ENCODE measurements around the gene TNFSF10.

Gene TNFSF10

DNA sequence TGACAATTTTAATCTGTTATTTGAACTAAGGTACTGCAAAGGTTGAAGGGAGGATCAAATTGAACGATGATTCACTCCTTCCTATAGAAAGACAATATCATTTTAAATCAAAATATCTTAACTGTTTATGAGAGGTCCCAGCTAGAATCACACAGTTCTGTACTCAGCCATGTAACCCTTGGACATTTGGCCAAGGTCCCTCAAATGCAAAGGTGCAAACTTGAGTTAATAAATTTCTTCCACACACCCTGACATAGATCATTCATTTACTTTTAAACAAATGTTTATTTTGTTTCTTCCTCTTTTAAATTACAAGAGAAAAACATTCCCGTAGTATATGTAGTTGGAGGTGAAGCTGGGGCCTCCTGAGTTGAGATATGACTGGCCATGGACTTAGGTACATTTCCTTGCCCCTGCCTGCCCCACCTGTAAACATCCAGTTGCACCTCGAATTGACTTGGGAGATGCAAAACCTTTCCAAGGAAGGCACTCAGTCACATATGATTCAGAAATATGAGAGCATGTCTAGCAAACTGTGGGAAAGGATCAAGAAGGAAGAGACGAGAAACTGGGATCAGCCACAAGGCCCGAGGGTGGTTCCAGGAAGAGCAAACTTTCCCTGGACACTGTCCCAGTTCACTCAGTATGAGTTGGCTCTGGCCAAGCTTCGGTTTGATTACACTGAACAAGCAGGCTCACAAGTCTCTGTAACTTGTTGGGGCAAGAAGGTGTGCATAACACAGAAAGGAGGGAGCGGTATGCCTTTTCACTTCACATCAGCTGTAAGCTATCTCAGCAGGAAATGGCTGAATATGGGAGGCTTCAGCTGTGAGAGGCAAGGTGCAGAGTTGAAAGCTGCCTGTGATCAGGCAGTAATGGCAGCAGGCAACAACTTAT, 6.7 kb downstream of the TNFSF10 start:
- DNase-seq = no peak

DNA sequence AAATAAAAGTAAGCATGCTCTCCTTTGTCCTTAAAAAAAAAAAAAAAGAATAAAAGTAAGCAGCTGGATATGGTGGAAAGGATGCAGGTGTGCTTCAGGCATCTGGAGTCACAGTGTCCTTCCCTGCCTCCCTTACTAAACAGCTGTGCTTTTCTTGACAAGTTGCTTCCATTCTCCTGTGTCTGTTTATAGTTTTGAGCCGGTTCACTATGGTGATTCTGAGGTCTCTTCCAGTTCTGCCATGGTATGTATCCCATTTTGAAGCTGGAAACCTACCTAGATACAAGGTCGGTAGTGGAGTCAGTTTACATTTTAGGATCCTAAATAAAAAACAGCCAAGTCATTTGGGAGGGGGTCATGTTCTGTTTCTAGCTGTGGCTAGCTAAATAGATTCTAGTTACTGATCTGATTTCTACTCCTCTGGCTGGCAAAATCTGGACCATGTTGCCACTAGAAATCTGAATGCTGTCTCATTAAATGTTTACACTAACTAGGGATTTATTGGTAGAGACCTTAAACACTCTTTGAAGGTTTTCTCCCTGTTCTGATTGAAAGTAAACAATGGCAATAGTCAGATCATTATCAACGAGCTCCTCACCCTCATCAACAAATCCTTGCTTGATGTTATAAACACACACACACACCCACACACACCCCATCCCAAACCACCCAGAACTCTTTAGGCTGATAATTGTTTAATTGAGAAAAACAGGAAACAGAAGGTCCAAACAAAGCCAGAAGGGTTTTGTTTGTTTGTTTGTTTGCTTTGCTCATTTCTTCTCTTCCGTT, 7.9 kb downstream of the TNFSF10 start:
- DNase-seq = no peak

DNA sequence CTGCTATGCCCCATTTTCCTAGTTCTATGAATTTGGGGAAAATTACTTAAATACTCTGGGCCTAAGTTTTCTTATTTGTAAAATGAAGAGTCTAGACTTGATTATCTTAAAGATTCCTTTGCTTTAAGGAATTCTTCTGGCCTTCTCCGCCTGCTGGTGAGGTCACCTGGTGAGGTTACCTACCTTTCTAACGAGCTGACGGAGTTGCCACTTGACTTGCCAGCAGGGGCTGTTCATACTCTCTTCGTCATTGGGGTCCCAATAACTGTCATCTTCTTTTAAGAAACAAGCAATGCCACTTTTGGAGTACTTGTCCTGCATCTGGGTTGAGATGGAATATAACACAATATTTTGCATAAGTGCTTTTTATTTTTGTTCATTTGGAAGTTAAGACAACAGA, 8.6 kb downstream of the TNFSF10 start:
- DNase-seq = no peak

DNA sequence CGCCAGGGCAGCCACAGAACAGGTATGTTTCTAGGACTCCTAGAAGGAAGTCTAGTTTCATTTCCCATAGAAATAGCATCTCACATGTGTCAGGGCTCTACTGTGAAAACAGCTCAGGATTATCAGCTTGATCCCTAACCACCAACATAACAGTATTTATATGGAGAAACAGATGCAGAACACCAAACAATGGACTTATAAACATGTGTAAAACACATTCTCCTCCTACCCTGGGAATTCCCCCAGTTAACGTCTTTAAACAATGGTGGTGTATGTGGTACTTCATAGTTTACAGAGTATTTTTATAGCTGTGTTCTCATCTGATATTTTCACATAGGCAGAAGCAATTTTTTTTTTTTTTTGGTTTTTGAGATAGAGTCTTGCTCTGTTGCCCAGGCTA, 9.7 kb downstream of the TNFSF10 start:
- DNase-seq = no peak

DNA sequence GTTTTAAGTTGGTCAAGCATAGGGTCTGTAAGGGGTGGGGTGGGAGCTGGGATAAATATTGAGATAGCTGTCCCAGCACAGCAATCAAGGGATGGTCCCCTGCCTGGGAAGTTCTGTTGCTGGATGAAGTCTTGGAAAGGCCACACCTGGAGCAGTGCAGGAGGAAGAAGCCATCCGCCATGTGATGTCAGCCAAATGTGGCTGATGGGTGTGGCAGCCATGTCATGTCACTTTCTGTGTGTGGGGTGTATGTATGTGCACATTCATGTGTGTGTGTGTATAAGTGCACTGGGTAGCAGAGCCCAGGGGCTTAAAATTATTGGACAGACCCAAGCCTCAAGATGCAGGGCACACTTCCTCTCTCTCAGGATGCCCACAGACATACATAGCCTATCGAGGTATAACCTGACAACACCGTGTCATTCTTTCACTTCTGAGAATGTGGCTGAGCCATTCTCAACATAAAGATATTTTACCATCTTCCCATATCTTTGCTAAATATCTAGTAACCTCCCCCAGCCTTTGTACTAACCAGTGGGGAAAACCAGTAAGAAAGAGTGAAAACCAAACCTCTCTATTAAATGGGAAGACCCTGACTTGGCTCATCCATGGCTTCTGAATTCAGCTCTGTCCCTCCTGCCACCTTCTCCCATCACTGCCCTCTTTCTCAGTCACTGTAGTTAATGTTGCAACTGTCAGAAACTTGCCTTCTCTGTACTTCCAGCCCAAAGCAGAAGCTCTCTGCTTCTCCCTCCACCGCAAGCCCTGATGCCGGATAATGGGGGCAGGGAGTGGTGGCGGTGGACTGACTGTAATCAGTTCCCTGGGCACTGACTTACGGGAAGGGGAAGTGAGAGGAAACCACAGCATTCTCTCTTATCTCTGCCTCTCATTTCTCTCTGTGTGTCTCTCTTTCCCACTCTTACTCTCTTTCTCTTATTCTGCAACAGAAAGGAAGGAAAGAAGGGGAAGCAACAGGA, 11.2 kb downstream of the TNFSF10 start:
- peak; percentile 42 for DNase-seq

DNA sequence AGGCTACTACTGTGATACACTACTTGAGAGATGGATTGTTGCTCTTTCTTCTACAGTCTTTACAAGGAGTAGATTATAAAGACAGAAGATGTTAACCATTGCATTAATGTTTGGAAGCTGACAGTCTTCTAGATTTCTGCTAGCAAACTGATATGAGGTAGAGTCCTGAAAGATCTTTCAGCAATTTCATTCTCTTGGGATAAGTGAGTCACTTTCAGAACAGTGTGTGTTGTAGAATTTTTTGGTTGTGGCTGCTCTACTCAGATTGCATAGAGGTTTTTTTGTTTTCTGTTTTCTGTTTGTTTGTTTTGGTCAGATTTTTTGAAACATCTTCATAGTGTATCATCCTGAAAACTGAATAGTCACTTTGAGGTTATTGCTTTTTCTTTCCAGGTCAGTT, 17.1 kb downstream of the TNFSF10 start:
- no peak for DNase-seq

DNA sequence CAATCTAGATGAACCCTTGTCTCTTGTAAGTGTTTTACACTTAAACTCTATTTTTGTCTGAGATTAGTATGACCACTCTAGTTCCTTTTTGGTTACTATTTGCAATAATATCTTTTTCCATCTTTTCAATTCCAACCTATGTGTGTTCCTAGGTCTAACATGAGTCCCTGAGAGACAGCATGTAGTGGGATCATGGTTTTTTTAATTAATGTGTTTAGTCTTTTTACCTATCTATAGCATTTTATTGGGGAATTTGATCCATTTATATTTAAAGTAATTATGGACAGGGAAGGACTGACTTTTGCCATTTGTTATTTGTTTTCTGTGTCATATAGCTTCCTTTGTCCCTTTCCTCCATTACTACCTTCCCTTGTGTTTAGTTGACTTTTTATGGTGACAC, 21.7 kb downstream of the TNFSF10 start:
- DNase-seq = no peak

DNA sequence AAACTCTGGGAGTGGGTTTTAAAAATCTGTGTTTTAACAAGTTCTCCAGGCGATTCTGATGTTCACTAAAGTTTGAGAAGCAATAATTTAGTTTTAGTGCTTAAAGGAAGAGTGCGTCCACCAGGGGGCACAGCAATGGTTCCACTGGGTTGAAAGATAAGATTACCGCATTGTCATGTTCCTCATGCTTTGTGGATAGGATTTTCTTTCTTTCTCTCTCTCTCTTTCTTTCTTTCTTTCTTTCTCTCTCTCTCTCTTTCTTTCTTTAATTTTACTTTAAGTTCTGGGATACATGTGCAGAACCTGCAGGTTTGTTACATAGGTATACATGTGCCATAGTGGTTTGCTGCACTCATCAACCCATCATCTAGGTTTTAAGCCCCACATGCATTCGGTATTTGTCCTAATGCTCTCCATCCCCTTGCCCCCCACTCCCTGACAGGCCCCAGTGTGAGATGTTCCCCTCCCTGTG, 33.0 kb downstream of the TNFSF10 start:
- DNase-seq = peak; percentile 72

DNA sequence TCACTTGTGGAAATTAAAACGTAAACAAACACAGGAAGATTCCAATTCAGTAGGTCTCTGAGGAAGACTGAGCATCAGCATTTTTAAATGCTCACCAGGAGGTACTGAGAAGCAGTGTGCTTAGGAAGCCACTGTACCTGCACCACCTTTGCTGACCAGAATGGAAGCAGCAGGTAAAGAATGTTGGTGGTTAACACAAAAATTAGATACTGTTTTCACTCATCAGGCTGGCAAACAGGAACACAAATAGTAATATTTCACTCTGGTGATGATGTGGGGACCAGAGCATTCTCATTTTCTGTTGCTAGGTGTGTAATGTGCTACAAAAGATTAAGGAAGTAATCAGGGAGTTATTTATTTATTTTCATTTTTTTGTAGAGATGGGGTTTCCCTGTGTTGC, 45.1 kb downstream of the TNFSF10 start:
- DNase-seq = no peak

DNA sequence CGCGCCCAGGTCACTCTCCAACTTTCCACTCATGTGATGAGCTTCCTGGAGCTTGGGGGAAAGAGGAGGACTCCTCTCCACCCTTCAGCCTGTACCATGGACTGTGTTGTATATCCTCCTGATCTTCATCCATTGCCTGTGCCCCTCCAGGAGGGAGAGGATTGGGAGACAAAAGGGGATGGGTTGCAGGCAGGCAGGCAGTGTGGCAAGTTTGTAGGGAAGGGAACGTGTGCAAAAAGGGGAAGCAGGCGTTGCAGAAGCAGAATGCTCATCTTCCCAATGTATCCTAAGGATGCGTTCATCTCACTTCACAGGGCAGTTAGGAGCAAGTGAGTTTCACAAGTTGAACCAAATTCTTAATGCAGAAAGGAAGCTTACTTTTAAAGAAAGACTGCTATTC, 46.9 kb downstream of the TNFSF10 start:
- DNase-seq = no peak

DNA sequence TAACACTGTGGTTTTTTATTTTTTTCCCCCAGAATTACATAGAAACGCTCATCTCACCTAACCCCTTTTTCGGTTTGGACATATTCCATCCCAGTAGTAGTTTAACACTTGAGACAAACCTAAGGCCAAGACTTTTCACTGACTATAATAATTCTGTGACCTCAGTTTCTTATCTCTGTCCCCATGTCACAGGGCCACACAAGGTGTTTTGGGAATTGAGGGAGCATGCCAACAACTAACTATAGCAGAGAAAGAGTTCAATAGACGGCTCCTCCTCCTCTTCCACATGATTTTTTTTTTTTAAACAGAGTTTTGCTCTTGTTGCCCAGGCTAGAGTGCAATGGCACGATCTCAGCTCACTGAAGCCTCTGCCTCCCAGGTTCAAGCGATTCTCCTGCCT, 47.5 kb downstream of the TNFSF10 start:
- no peak for DNase-seq

DNA sequence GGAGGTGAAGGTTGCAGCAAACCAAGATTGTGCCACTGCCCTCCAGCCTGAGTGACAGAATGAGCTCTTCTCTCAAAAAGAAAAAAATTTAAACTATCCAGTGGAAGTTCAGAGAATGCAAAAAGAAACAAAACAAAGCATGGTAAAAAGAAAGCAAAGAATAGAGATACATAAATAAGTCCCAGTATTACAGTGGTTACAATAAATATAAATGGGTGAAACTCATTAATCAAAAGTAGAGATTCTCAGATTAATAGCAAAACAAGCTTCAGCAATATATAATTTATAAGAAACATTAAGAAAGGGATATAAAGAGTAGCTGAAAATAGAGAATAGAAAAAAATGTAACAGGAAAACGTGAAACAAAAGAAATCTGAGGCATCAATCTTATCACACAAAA, 51.3 kb downstream of the TNFSF10 start:
- no peak for DNase-seq

DNA sequence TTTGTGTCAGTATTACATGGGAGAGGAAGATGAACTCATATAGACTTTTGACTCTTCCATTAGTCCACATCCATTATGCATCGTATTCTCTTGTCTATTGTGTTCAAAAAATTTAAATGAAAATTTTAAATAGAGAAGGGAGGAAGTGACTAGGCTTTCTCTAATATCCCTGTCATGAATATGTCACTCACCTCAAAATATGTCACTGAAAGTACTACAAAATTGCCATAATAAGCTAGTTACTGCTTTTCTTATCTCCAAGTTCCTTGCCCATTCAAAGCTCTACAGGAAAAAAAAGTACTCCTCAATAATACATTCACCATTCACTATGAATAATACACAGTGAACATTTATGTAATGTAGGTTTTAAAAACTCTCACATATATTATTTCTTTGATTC, 52.6 kb downstream of the TNFSF10 start:
- DNase-seq = no peak

DNA sequence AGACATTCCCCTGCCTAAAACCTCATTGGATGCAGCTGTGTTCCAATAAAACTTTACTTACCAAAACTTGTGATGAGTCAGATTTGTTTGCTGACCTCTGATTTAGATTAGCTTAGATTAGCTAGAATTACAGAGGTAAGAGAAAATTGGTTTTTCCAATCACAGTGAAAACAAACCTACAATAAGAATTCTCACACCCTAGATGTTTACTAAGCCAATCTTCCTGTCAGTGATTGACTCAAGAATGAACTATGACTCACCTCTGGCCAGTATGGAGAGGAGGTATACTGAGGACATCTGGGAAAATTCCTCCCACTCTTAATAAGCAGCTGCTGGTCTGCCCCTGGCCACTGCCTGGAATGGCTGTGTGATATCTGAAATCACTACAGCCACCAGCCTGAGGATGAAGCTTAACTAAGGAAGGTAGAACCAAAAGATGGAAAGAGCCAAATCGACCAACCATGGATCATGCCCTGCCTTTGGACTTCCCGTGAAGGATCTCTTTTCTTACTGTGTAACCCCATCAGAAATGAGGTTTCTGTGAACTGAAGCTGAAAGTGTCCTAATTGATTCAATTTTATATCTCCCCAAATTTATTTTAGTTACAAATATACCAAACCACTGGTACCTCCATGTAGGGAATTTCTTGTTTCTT, 55.9 kb downstream of the TNFSF10 start:
- DNase-seq = no peak

DNA sequence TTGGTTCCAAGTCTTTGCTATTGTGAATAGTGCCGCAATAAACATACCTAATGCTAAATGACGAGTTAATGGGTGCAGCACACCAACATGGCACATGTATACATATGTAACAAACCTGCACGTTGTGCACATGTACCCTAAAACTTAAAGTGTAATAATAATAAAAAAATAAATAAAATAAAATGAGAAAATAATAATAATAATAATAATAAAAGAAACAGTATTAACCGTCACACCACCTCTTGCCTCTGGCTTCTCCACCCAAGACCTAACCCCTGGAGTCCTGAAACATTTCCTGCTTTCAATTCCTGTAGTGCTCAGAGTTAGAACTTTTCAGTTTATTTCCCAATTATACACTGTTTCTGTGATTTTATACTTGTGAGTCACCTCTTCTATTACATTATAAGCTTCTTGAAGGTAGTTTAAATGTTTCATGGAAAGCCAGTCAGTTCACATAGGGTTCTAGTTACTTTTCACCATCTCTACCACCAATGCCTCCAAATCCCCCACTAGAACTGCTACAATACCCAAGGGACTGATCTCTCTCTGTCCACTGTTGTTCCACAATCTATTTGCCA, 56.6 kb downstream of the TNFSF10 start:
- DNase-seq = no peak

DNA sequence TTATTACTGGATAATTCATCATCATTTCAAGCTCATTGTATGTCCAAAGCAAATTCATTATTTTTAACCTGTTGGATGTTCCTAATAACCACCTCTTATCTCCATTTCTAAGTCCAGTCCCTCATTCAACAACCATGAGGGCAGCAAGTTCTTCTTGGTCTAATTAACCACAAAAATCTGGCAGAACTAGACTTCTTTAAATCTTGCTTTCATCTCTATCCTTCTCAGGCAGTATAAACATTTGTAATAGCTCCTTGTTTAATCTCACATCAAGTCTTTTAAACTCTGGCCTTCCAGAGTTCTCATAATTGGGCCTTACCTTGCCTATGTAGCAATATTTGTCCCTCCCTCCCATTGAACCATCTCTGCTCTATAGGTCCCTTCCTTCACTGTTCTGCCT, 57.9 kb downstream of the TNFSF10 start:
- no peak for DNase-seq

DNA sequence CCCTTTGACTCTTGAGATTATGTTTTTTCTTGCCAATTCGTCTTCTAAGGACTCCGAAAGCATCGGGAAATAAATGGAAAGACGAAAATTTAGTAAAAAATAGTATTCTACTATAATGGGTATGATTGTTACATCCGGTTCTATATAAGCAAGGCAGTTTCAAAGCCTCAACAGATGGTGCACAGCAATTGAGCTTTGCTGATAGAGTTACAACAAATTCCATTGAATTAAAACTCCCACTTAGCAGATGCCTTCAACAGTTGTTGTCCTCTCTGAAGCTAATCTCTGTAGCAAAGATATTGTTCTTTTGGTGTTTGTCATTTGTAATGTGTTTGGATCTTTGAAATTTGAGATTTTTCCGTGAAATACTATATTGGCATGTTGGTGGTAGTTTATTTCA, 58.9 kb downstream of the TNFSF10 start:
- no peak for DNase-seq

DNA sequence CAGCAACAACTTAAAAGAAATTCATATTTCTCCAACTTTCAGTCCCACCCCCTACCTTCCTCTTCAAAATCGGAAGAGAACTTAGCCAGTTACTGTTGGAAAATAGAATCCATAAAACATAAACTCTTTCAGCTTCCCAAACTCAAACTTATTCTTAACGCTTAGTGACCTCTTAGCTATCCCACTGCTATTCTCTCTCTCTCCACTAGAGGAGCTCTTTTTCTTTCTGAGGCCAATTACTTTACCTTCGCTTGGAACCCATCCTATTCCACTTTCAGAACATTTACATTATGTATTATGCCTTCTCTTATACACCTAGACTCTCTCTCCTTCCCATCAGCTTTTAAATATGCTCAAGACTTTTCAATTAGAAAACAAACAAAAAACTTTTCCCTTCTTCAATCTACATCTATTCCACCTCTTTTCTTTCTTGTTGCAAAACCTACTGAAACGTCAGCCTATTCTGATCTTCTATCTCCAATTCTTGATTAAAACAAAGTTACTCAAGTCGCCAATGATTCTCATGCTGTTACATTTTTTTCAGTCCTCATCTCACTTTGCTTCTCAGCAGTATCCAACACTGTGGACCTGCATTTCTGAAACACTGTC, 61.6 kb downstream of the TNFSF10 start:
- no peak for DNase-seq

DNA sequence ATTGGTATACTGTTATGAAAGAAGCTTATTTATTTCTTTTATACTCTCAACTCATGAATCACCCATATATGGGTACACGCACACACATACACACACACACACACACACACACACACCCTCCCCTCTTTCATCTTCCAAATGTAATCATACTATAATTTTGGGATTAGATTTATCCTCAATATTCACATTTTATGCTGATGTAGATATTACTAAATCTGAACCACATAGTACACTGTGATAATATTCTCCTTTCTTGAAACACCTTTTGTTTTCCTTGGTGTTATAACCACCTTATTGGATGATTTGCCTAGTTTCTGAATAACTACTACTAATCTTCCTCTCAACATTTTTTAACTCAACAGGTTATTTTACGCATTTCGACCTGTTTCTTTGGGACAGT, 66.8 kb downstream of the TNFSF10 start:
- DNase-seq = no peak

All from effector CD4-positive, alpha-beta T cell (primary cell).